ENCODE measurements around the gene MAD1L1. TPM values are rescaled to one million over a fixed set of nuclear protein-coding genes. Genes with fewer than 3 reads are reported as not detected.

MAD1L1 gene
- total and polyA plus RNA-seq, 4 donors = 43.0 to 54.9 (median 49.9) TPM

- no peak overlapping the region for H3K4me3 ChIP-seq
- no peaks in the 10 kb centered on the region for H3K4me1 ChIP-seq (ENCODE audit: control insufficient read depth in 5 of 5, insufficient read depth in 5 of 5, low read length in 5 of 5)
- H3K36me3 ChIP-seq (ENCODE audit: control insufficient read depth in 4 of 4, insufficient read depth in 4 of 4, low read length in 4 of 4) = peaks cover 8 to 58% (median 35%) of the 10 kb centered on the region in 4 donors
- TF ChIP-seq, protein P1, sequence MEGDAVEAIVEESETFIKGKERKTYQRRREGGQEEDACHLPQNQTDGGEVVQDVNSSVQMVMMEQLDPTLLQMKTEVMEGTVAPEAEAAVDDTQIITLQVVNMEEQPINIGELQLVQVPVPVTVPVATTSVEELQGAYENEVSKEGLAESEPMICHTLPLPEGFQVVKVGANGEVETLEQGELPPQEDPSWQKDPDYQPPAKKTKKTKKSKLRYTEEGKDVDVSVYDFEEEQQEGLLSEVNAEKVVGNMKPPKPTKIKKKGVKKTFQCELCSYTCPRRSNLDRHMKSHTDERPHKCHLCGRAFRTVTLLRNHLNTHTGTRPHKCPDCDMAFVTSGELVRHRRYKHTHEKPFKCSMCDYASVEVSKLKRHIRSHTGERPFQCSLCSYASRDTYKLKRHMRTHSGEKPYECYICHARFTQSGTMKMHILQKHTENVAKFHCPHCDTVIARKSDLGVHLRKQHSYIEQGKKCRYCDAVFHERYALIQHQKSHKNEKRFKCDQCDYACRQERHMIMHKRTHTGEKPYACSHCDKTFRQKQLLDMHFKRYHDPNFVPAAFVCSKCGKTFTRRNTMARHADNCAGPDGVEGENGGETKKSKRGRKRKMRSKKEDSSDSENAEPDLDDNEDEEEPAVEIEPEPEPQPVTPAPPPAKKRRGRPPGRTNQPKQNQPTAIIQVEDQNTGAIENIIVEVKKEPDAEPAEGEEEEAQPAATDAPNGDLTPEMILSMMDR (IDR thresholded peaks at IDR 0.05; ENCODE audit: control extremely low read depth, extremely low read depth) = no peak
- DNase-seq (peak in 1 of 3 donors; percentile 10), ATAC-seq (ENCODE audit: insufficient read depth, low FRiP score) (no peak)
- no peak overlapping the region for H3K27ac ChIP-seq (ENCODE audit: low read depth in 1 of 2, low read length in 1 of 2)
- H3K9me3 ChIP-seq (ENCODE audit: control insufficient read depth in 4 of 4, insufficient read depth in 3 of 4, low read length in 3 of 4) = peaks cover 0 to 4% (median 0%) of the 10 kb centered on the region in 4 donors
- no peak overlapping the region for H3K9ac ChIP-seq (ENCODE audit: insufficient read depth in 1 of 2, low read length in 2 of 2)
- H3K27me3 ChIP-seq (ENCODE audit: control insufficient read depth in 3 of 3, insufficient read depth in 3 of 3, low read length in 2 of 3) = no peaks in the 10 kb centered on the region
- WGBS, 2 donors = 96 to 97% methylated on average over 30 of the region's 30 CpGs
Measured at GRCh38 chr7:2210551-2211258, 22.0 kb downstream of the MAD1L1 start.

DNA sequence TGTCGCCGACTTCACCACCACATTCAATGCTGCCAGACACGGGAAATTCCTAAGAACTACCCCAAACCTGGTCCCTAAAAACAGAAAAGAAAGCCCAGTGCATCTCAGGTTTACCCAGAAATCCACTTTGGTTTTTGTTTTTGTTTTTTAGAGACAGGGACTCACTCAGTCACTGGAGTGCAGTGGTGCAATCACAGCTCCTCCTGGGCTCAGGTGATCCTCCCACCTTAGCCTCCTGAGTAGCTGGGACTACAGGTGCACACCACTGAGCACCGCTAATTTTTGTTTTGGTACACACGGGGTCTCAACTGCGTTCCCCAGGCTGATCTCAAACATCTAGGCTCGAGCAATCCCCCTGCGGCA, 22.8 kb downstream of the MAD1L1 start:
- Histone ChIP-seq H3K27me3 (ENCODE audit: control insufficient read depth in 3 of 3, insufficient read depth in 3 of 3, low read length in 2 of 3) (no peaks in the 10 kb centered on the region), H3K36me3 (ENCODE audit: control insufficient read depth in 4 of 4, insufficient read depth in 4 of 4, low read length in 4 of 4) (peaks cover 5 to 53% (median 31%) of the 10 kb centered on the region in 4 donors), H3K9ac (ENCODE audit: insufficient read depth in 1 of 2, low read length in 2 of 2) (no peak overlapping the region), H3K27ac (ENCODE audit: low read depth in 1 of 2, low read length in 1 of 2) (no peak overlapping the region), H3K9me3 (ENCODE audit: control insufficient read depth in 4 of 4, insufficient read depth in 3 of 4, low read length in 3 of 4) (no peaks in the 10 kb centered on the region), H3K4me1 (ENCODE audit: control insufficient read depth in 5 of 5, insufficient read depth in 5 of 5, low read length in 5 of 5) (no peaks in the 10 kb centered on the region), H3K4me3 (no peak overlapping the region)
- no peak for ATAC-seq (ENCODE audit: insufficient read depth, low FRiP score)
- DNase-seq = no peak
- TF ChIP-seq, protein P1 (IDR thresholded peaks at IDR 0.05; ENCODE audit: control extremely low read depth, extremely low read depth) = no peak
- 84 to 88% methylated on average over 8 of the region's 8 CpGs for WGBS, 2 donors

- Histone ChIP-seq H3K27ac (ENCODE audit: low read depth in 1 of 2, low read length in 1 of 2) (no peak overlapping the region), H3K9ac (ENCODE audit: insufficient read depth in 1 of 2, low read length in 2 of 2) (no peak overlapping the region), H3K4me3 (no peak overlapping the region), H3K27me3 (ENCODE audit: control insufficient read depth in 3 of 3, insufficient read depth in 3 of 3, low read length in 2 of 3) (no peaks in the 10 kb centered on the region), H3K9me3 (ENCODE audit: control insufficient read depth in 4 of 4, insufficient read depth in 3 of 4, low read length in 3 of 4) (no peaks in the 10 kb centered on the region), H3K36me3 (ENCODE audit: control insufficient read depth in 4 of 4, insufficient read depth in 4 of 4, low read length in 4 of 4) (peaks cover 5 to 51% (median 29%) of the 10 kb centered on the region in 4 donors), H3K4me1 (ENCODE audit: control insufficient read depth in 5 of 5, insufficient read depth in 5 of 5, low read length in 5 of 5) (peaks cover 0 to 4% (median 0%) of the 10 kb centered on the region in 5 donors)
- DNase-seq = peak; percentile 80 to 86 (median 84)
- WGBS, 2 donors = 58 to 68% methylated on average over 21 of the region's 21 CpGs
- TF ChIP-seq, protein P1 (IDR thresholded peaks at IDR 0.05; ENCODE audit: control extremely low read depth, extremely low read depth) = peak; percentile 64
- ATAC-seq (ENCODE audit: insufficient read depth, low FRiP score) = peak; percentile 31
Measured at GRCh38 chr7:2209146-2209960, 23.4 kb downstream of the MAD1L1 start.
